IMR-90 (cell line): Measurements from ENCODE around the gene SPTB. TPM values are rescaled to one million over a fixed set of nuclear protein-coding genes. Genes with fewer than 3 reads are reported as not detected.

ENCODE experiments used
- ATAC-seq: fragments of 200-7000 bp; cut with Tn5 transposase; 2 replicates; pipeline ENCODE4 v1.9.1; 2020; ENCODE audit warnings: low read depth, mild to moderate bottlenecking, moderate library complexity
- BruUV-seq: library from RNA; stranded (reverse); fragments of 400-500 nt; replicated peaks from 2 replicates; lab custom pipeline; 2021; lab: Mats Ljungman, UMichigan
- CTCF ChIA-PET: fragments of 300-600 bp; formaldehyde crosslinking; extraction: SDS; loops from one replicate; lab custom pipeline; 2021; ENCODE audit warnings: antibody characterized with exemption; lab: Yijun Ruan, JAX
- POLR2A ChIA-PET: fragments of 300-600 bp; sonication (Branson Sonifier 250); formaldehyde crosslinking; loops from one replicate; lab custom pipeline; 2022; ENCODE audit warnings: antibody characterized with exemption; ENCODE audit not compliant: unreplicated experiment; lab: Charles Lee
- DNase-seq: peaks from one replicate; pipeline ENCODE4 v3.0.0; 2013
- H2AFZ ChIP-seq: replicated peaks from 2 replicates; pipeline ENCODE3; 2013; ENCODE audit warnings: low read length, mild to moderate bottlenecking; ENCODE audit not compliant: poor library complexity
- H2AK5ac ChIP-seq: 2 replicates; pipeline ENCODE4 v1.6.1; 2013; ENCODE audit warnings: low read depth, low read length, inconsistent platforms
- H2AK9ac ChIP-seq: replicated peaks from 2 replicates; pipeline ENCODE3; 2013; ENCODE audit warnings: mild to moderate bottlenecking, low read depth, low read length, moderate library complexity; ENCODE audit not compliant: poor library complexity
- H2BK120ac ChIP-seq: 2 replicates; pipeline ENCODE4 v1.6.1; 2013; ENCODE audit warnings: low read depth, low read length, inconsistent platforms
- H2BK15ac ChIP-seq: 3 replicates; pipeline ENCODE4 v1.6.1; 2013; ENCODE audit warnings: low read depth, low read length, inconsistent platforms
- H2BK20ac ChIP-seq: 2 replicates; pipeline ENCODE4 v1.6.1; 2013; ENCODE audit warnings: low read depth, mild to moderate bottlenecking, inconsistent platforms, low read length, moderate library complexity
- H2BK5ac ChIP-seq: 2 replicates; pipeline ENCODE4 v1.6.1; 2013; ENCODE audit warnings: mild to moderate bottlenecking, low read depth, low read length, inconsistent platforms; ENCODE audit not compliant: poor library complexity, severe bottlenecking
- H3K14ac ChIP-seq: replicated peaks from 2 replicates; pipeline ENCODE4 v1.6.1; 2013; ENCODE audit warnings: low read depth, low read length, inconsistent platforms
- H3K18ac ChIP-seq: 2 replicates; pipeline ENCODE4 v1.6.1; 2013; ENCODE audit warnings: low read depth, low read length, control low read depth
- H3K23ac ChIP-seq: 2 replicates; pipeline ENCODE4 v1.6.1; 2013; ENCODE audit warnings: low read depth, low read length, inconsistent platforms
- H3K27ac ChIP-seq: 2 replicates; pipeline ENCODE4 v1.5.1; 2013; ENCODE audit warnings: mild to moderate bottlenecking, control low read depth, low read length; ENCODE audit not compliant: insufficient read depth
- H3K27me3 ChIP-seq: 2 replicates; pipeline ENCODE4 v1.6.1; 2013; ENCODE audit warnings: low read length; ENCODE audit not compliant: control insufficient read depth, insufficient read depth
- H3K36me3 ChIP-seq: 2 replicates; pipeline ENCODE4 v1.6.1; 2013; ENCODE audit warnings: low read length, mixed read lengths; ENCODE audit not compliant: control insufficient read depth, insufficient read depth
- H3K4ac ChIP-seq: 2 replicates; pipeline ENCODE4 v1.6.1; 2013; ENCODE audit warnings: low read depth, low read length, inconsistent platforms
- H3K4me1 ChIP-seq: 2 replicates; pipeline ENCODE4 v1.6.1; 2013; ENCODE audit warnings: low read length, mixed read lengths; ENCODE audit not compliant: control insufficient read depth, insufficient read depth
- H3K4me2 ChIP-seq: 2 replicates; pipeline ENCODE4 v1.6.1; 2013; ENCODE audit warnings: low read depth, mild to moderate bottlenecking, control low read depth, low read length, moderate library complexity
- H3K4me3 ChIP-seq: 2 replicates; pipeline ENCODE4 v1.5.1; 2013; ENCODE audit warnings: low read depth, mild to moderate bottlenecking, control low read depth, low read length, moderate library complexity; ENCODE audit not compliant: insufficient read depth
- H3K56ac ChIP-seq: 2 replicates; pipeline ENCODE4 v1.6.1; 2013; ENCODE audit warnings: low read length, inconsistent platforms; ENCODE audit not compliant: insufficient read depth; ENCODE audit errors: extremely low read depth
- H3K79me1 ChIP-seq, 2 experiments: 2 replicates each; pipeline ENCODE4 v1.6.1; 2013; ENCODE audit warnings: low read length in 2 of 2, inconsistent platforms in 1 of 2, low read depth in 1 of 2
- H3K9ac ChIP-seq: 2 replicates; pipeline ENCODE4 v1.6.1; 2013; ENCODE audit warnings: low read depth, low read length, control low read depth
- H3K9me1 ChIP-seq: 2 replicates; pipeline ENCODE4 v1.6.1; 2013; ENCODE audit warnings: low read length, inconsistent platforms; ENCODE audit not compliant: insufficient read depth
- H3K9me3 ChIP-seq: 2 replicates; pipeline ENCODE4 v1.6.1; 2013; ENCODE audit warnings: low read length; ENCODE audit not compliant: control insufficient read depth, insufficient read depth
- H4K20me1 ChIP-seq: 2 replicates; pipeline ENCODE4 v1.6.1; 2013; ENCODE audit warnings: low read length, inconsistent platforms; ENCODE audit not compliant: insufficient read depth
- H4K5ac ChIP-seq: 2 replicates; pipeline ENCODE4 v1.6.1; 2013; ENCODE audit warnings: mild to moderate bottlenecking, low read depth, low read length, control low read depth
- H4K8ac ChIP-seq, 2 experiments: 2 replicates each; pipeline ENCODE4 v1.6.1; 2013; ENCODE audit warnings: low read depth in 2 of 2, low read length in 2 of 2, control low read depth in 1 of 2, inconsistent platforms in 1 of 2
- H4K91ac ChIP-seq: 2 replicates; pipeline ENCODE4 v1.6.1; 2013; ENCODE audit warnings: low read depth, low read length, inconsistent platforms; ENCODE audit not compliant: insufficient read depth
- CEBPB ChIP-seq: IDR thresholded peaks from 2 replicates; pipeline ENCODE4 v1.6.1; 2012; ENCODE audit warnings: low read depth, low read length, improper control_type of control experiment
- MAZ ChIP-seq: IDR thresholded peaks from 2 replicates; pipeline ENCODE4 v1.6.1; 2012; ENCODE audit warnings: low read depth, mild to moderate bottlenecking, low read length, improper control_type of control experiment, moderate library complexity, borderline replicate concordance
- WGBS, 2 experiments: methylation state at CpG; one replicate each; pipeline versions ENCODE4 v1.1.5 to v1.1.7; 2013; ENCODE audit warnings: missing lambda C conversion rate in 2 of 2; ENCODE audit not compliant: insufficient read length in 1 of 2; ENCODE audit errors: extremely low coverage in 2 of 2; 5-methylcytosine and 5-hydroxymethylcytosine counted together
- dilution Hi-C: fragments of 300-500 bp; cut with HindIII; formaldehyde crosslinking; loops from one replicate; pipeline ENCODE4 v1.14.3; 2018; ENCODE audit warnings: low sequenced_read_pairs; ENCODE audit not compliant: unreplicated experiment
- in situ Hi-C: fragments of 300-500 bp; cut with MboI; formaldehyde crosslinking; loops from 3 replicates; pipeline ENCODE4 v1.14.3; 2019; ENCODE audit warnings: low sequenced_read_pairs, inconsistent platforms, mixed read lengths
- intact Hi-C: fragments of 100-400 bp; cut with micrococcal nuclease; formaldehyde crosslinking; loops from 2 replicates; pipeline ENCODE4 v1.10.0; 2022
- polyA plus RNA-seq, 3 experiments: library from polyadenylated mRNA; depleted of rRNA; stranded (reverse); fragments of >200 nt; gene quantifications; 2 replicates each; pipeline ENCODE4 v1.2.3, GENCODE V29; 2012; ENCODE audit warnings: low replicate concordance in 1 of 3
- total RNA-seq: library from RNA; depleted of rRNA; stranded (reverse); fragments of >200 nt; gene quantifications from 2 replicates; pipeline ENCODE4 v1.2.3, GENCODE V29; 2012

Gene SPTB
- total and polyA plus RNA-seq, 2 of the 4 experiments (the other 2 are of a cell fraction), result under 0.01 to 0.07 TPM

- Histone ChIP-seq H3K4me2 (no peak overlapping the region), H3K79me1 (no peaks in the 10 kb centered on the region), H3K9me3 (no peaks in the 10 kb centered on the region), H2AK5ac (no peak overlapping the region; the same call in 1 of the 2 replicates), H4K8ac (no peak overlapping the region), H4K5ac (no peak overlapping the region), H3K18ac (no peak overlapping the region), H2AFZ (no peak overlapping the region), H3K23ac (no peak overlapping the region), H2BK5ac (no peak overlapping the region), H3K9me1 (no peaks in the 10 kb centered on the region), H3K27ac (no peak overlapping the region), H3K4me3 (no peak overlapping the region), H4K91ac (no peak overlapping the region), H3K4me1 (no peaks in the 10 kb centered on the region; the same call in 1 of the 2 replicates), H3K4ac (no peak overlapping the region), H4K20me1 (no peaks in the 10 kb centered on the region), H3K14ac (no peak overlapping the region), H3K9ac (no peak overlapping the region), H2BK15ac (no peak overlapping the region), H2AK9ac (no peak overlapping the region), H3K56ac (no peak overlapping the region), H2BK120ac (no peak overlapping the region), H2BK20ac (no peak overlapping the region), H3K27me3 (peaks cover 42% of the 10 kb centered on the region), H3K36me3 (no peaks in the 10 kb centered on the region)
- DNase-seq, result no peak
- intact Hi-C loops, result no loop called here
- in situ Hi-C loops, result no loop called here
- ATAC-seq, result no peak
- TF ChIP-seq MAZ (no peak), CEBPB (peak; percentile 66)
- no TSS peak for BruUV-seq
- WGBS, 2 experiments, result no CpG with 5 or more reads among the region's 6 CpGs
- dilution Hi-C loops, result no loop called here
- CTCF ChIA-PET, result interaction anchor here (1.4 kb wide), 1 partner anchor 14 kb away, joined by 4 read pairs; no protein-coding TSS in a partner anchor
- POLR2A ChIA-PET, result no interaction called here
Observed at GRCh38 chr14:64826845-64827244, 52.9 kb downstream of the SPTB start.
